Activated CD8-positive, alpha-beta memory T cell treated with anti-CD3 and anti-CD28 coated beads for 4 hours (primary cell): ENCODE results near the gene TGFB2.
"Not testable (repeated sequence)": the region's sequence is repeated elsewhere in the genome, so short reads cannot be mapped to it uniquely, and the experiment has no call there.

Source experiments
- DNase-seq, 2 donors: peaks; one replicate each; pipeline ENCODE4 v3.0.0-alpha.2; 2020; ENCODE audit warnings: low read depth in 2 of 2

TGFB2 gene

DNA sequence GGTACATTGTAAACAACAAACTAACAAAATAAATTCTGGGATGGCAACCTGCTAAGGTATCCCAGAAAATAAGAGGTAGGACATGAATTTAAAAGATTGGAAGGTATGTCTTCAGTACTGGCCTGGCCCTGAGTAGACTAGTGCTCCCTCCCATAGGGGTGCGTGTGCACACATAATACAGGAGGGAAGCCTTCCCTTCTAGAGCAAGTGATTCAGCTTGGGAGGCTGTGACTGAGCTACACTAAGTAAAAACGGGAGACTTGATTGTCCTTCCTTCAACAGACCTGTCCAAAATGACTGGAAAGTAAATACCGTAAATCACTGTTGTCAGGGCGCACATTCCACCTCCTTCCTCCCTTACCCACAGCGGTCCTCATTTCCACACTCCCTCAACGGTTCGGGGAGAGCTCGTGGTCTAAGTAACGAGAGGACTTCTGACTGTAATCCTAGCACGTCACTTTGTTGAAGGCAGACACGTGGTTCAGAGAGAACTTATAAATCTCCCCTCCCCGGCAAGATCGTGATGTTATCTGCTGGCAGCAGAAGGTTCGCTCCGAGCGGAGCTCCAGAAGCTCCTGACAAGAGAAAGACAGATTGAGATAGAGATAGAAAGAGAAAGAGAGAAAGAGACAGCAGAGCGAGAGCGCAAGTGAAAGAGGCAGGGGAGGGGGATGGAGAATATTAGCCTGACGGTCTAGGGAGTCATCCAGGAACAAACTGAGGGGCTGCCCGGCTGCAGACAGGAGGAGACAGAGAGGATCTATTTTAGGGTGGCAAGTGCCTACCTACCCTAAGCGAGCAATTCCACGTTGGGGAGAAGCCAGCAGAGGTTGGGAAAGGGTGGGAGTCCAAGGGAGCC lies at the start of gene TGFB2:
Gene TGFB2, plus strand, starts transcription at position 523 of the 859 bp plus-strand sequence. CDS start 1,366 bp downstream, outside the sequence.
- DNase-seq = no peak

DNA sequence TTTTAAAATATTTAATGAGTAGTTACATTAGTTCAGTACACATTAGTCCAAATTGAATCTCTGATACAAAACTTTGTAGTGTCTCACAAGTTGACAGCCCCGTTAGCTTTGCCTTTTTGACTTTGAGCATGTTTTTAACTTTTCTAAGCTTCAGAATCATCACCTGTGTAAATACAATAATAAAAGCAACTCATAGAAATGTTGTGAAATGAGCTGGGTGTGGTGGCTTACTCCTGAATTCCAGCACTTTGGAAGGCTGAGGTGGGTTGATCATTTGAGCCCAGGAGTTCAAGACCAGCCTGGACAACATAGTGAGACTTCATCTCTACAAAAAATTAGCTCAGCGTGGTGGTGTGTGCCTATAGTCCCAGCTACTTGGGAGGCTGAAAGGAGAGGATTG lies 49.0 kb upstream of the TGFB2 start:
- no peak for DNase-seq

DNA sequence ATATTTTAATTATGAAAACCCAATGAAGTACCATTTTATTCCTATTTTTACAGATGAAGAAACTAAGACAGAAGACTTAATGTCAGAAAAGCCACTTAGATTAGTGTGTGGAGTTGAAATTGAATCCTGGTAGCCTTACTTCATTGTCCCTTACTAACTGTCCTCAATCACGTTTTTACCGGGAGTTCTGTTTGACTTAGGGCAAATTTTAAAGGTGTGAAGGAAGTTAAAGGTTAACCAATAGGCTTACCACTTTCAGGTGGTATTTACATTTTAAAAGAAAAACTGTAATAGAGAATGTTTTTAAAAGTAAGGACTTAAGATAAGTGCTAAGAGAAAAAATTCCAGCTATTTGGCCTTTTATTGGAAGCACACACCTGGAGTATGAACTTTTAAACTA lies 47.7 kb upstream of the TGFB2 start:
- no peak for DNase-seq

DNA sequence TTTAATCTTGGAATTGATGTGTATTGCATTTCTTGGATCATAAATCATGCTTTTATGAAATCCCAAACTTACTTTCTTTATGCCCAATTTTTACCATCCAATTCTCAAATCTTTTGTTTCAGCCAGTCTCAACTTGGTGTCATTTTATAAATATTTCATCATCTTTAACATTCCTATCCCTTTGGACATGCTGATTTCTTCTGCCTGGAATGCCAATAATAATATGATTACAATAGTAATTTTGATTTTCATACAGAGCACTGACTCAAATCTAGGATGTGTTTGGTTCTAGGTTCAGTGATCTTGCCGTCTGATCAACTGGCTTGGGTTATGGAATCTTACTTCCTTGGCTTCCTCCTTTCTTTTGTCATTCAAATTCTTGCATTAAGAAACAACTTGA lies 47.3 kb upstream of the TGFB2 start:
- DNase-seq = no peak

DNA sequence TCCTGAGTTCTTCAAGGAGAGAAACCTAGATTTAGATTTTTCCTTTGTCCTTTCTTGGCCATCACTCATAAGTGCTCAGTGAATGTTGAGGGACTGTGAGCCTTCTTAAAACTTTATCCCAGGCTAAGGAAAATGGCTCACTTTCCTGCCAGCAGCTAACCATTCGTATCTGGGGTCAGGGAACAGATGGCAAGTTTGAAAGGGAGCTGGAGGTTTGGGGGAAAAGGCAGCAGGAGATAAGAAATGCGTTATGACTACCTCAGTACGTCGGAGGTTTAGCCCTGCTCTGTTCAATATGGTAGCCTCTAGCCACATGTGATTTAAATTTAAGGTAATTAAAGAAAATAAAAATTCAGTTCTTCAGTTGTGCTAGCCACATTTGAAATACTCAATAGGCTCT lies 46.7 kb upstream of the TGFB2 start:
- DNase-seq = no peak

DNA sequence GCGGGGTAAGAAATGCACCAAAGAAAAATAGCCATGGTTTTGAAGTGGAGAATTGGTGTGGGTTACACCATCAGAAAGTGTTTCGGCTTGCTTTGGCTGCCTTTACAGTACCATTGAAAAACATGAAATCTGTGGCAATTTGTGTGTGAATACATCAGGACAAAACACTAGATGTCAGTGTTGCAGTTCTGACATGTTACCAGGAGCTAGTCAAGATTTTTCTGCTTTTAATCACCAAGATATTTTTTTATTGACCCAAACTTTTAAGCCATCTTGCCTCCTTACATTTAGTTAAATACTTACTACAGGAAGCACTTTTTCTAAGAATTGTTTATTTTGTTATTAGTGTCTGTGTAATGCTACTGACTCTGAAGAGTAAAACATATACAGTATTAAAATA lies 45.7 kb upstream of the TGFB2 start:
- no peak for DNase-seq

DNA sequence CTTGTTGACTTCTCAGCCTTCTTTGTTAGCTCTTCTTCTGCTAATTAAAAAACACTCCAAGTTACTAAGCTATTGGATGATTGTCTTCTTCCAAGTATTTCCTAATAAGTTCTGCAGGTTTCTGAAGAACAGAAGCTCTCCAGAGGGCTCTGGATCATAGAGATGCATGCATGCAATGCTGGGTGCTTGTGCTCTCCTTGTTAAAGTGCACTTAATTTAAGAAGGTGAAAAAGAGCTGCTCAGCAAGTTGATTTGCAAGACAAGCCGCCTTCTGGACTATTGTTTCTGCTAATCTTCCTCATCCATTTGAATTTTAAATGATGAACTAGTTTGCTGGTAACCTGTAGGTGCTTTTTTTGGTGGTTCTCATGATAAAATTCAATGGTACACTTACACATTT lies 43.9 kb upstream of the TGFB2 start:
- no peak for DNase-seq

DNA sequence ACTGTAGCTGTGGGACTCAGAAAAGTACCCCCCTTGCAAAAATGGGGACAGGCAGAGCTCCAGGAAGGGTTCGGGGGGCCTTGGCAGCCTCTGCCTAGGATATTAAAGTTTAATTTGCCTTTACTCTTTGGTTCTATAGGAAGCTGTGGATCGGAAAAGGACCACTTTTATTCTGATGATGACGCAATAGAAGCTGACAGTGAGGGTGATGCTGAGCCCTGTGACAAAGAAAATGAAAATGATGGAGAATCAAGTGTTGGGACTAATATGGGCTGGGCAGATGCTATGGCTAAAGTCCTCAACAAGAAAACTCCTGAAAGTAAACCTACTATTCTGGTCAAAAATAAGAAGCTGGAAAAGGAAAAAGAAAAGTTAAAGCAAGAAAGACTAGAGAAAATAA lies 43.0 kb upstream of the TGFB2 start:
- no peak for DNase-seq

DNA sequence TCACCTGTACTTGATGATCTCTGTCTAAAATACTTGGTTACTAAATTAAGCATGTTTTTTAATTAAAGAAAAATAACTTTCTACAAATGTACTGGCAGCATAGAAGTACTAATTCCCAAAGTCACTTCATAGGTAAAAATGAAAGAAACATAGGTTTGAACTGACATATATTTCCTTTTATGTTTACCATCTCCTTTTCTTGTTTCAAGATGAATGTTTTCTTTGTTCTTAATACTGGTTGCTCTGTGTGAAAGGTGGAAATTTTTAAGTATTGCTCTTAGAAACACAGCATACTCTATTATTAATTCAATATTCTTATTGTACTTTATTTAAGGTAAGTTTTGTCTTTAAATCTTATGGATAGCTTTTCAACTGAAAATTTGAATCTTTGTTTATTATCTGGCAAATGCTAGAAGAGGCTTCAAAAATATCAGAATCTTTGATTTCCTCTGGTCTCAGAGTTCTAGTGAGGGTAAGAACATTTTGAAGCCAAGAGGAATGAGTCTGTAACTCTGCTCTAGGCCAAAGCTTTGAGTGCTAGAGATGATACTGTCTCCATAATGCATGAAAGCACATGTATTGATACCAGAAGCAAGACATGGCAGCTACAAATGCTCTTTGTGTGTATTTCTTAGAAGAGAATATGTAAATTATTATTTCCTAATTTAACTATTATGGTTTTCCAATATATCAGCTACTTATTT lies 41.8 kb upstream of the TGFB2 start:
- no peak for DNase-seq

DNA sequence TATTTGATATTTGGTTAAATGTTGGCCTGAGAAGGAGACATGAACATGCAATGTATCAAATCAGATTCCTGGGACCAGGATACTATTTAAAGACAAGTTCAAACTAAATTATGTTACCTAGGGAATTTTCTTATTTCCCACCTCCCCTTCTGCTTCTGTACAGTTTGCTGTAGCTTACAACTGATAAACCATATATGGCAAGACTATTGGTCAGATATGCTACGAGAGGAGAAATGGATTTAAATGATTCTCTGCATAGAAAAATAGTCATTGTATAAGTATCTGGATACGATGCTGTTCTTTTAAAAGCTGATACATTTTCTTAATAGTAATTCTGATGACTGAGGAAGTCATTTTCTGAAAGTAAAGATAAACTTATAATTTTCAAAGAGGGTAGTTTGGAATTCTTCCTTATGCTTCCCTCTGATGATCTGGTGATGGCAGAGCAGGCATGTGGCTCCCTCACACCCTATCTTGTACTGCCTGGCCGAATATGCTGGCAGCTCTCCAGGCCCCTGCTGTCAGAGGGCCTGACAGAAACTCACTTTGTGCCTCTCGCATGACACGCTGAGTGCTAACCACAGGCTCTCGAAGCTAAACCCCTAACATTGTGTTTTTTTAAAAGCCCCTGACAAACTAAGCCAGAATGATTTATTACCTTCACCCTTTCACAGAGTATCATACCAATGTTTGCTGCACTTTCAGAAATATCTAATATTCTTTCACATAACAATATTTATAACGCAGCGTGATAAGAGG lies 40.7 kb upstream of the TGFB2 start:
- no peak for DNase-seq

DNA sequence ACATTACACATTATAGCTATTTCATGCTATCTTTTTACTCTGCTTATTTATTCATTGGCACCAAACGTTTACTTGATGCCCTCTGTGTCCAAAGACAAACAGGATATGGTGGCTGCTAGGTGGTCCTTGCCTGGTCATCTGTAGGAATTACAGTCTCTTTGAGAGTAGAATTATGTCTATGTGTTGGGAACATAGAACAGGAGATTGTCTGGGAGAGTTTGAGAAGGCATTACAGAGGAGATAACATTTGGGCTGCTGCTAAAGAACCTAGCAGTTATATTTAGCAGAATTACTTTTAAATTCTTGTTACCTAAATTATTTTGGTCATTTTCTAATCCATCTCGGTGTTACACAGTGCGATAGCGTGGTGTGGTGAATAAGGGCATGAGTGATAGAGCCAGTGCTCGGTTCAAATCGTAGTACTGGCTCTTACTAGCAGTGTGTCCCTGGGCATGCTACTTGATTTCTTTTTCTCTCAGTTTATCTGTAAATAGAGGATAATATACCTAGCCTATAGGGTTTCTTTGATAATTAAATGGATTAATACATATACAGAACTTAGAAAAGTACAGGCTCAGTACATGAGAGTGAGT lies 39.6 kb upstream of the TGFB2 start:
- no peak for DNase-seq

DNA sequence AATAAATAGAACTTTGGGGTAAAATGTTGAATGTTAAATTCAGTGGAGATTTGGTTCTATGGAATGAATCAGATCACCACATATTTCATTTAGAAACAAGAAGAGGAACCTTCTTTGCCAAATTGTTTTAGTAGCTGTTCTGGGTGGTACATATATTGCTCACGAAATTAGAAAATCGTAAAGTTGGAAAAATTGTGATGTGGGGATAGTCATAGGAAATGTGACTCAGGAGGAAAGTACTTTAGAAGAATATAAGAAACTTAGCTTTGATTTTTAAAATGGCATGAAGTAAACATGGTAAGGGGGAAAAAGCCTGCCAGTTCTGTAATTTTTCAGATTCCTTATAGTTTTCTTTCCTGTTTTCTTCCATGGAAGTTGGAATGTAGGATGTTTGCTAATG lies 32.6 kb upstream of the TGFB2 start:
- DNase-seq = no peak

DNA sequence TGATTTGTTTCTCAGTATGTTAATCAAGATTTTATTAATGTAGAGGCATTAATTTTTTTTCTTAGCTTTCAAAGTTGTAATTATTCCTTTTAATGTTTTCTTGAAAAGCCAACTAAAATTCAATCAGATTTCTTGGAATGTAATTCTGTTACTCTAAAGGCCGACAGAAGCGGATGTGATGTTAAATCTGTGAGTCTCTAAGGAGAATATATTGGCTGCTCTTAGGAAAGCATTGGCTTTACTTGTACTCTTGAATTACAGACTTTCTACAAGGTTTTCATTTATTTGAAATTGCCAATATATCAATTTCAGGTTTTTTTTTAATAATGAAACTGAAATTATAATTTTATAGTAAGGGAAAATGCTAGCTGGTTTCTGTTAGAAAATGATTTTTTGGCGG lies 30.8 kb upstream of the TGFB2 start:
- DNase-seq = no peak

DNA sequence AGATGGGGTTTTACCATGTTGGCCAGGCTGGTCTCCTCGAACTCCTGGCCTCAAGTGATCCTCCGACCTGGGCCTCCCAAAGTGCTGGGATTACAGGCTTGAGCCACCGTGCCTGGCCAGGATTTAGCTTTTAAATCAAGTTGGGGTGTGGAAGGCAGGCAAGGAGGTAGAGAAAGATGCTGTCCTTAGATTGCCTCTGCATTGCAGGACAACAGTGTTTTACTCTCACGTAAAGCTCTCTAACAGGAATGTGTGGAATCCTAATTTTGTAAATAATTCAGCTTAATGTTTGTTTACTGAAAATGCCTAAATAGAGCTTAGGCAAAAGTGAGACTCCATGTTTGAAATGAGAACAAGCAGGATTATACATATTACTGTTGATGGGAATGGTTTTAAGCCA lies 29.5 kb upstream of the TGFB2 start:
- no peak for DNase-seq

DNA sequence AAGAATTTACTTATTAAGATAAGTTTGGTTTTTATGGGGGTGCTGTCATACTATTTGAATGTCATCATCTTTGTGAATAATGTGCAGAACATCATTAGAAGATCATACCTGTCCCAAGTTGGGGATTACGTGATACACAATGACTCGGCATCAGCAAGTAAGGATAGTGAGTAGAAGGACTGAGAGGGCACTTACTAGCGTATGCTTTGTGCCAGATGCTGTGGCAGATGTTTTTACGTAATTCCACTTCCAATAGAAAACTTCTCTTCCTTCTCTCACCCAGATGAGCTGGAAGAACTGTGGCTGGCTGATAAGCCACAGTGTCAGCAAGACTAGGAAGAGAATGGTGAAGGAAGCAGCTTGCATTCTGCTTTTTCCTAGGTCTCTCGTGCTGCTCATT lies 28.1 kb upstream of the TGFB2 start:
- no peak for DNase-seq

DNA sequence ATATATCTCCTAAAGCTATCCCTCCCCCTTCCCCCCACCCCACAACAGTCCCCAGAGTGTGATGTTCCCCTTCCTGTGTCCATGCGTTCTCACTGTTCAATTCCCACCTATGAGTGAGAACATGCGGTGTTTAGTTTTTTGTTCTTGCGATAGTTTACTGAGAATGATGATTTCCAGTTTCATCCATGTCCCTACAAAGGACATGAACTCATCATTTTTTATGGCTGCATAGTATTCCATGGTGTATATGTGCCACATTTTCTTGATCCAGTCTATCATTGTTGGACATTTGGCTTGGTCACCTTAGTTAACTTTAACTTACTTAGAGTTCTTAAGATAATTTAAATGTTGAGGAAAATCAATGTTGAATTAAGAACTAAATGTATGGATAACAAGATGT lies 25.0 kb upstream of the TGFB2 start:
- not testable (repeated sequence) for DNase-seq

DNA sequence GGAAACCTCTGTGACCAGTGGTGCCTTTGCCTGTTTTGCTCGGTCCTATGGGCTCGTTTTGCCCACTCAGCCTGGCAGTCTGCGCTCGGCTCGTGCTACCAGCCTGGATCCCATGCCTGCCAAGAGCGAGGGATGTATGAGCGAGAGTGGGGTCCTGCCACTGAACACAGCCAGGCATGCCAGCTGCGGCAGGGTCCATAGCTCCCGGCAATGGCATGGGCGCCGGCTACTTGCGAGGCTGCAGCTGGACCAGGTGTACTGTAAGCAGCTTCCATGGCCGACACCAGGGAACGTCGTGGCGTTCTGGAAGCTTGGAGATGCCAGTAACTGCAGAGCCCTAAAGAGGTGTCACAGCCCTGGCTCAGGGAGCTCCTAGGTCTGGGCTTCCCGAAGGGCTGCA lies 22.4 kb upstream of the TGFB2 start:
- no peak for DNase-seq

DNA sequence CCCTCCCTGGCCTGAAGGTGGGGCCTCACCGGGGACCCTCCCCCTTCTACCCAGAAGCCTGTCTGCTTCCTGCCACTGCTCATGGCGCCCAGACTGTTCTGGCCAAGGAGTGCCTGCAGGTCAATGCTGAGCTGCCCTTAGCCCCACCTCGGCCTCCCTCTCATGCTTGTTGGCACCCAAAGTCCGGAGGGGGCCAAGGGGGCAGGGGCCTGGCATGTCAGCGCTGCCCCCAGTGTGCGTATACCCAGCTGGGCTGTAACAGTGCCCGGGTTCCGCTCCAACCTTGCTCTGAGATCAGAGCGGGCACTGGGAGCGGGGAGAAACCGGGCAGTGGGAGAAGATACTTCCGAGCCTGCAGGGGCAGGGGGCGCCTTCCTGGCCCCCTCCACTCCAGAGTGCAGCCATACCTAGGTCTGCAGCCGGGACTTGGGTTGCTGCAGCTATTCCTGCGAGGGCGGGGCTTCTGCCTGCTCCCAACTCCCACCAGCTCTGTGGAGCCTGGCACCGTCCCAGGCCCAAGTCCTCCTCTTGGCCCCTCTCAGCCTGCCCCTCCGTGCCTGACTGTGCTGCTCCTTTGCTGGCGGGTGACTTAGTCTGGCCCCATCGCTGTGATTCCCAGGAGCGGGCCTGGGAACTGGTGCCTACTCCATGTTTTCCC lies 21.4 kb upstream of the TGFB2 start:
- no peak for DNase-seq

DNA sequence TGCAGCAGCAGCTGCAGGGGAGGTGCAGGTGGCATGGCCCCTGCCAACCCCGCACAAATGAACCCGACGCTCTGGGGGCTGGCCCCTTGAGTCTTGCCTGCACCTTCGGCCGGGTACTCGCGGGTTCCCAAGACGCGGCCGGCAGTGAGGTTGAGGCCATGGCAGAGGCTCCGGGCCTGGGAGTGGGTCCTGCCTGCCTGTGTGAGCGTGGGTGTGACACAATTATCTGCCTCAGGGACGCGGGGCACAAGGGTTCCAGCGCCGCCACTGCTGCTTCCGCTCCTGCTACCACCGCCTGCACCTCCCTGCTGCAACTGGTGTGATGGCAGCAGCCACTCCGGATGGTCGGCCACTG lies 20.9 kb upstream of the TGFB2 start:
- DNase-seq = no peak

DNA sequence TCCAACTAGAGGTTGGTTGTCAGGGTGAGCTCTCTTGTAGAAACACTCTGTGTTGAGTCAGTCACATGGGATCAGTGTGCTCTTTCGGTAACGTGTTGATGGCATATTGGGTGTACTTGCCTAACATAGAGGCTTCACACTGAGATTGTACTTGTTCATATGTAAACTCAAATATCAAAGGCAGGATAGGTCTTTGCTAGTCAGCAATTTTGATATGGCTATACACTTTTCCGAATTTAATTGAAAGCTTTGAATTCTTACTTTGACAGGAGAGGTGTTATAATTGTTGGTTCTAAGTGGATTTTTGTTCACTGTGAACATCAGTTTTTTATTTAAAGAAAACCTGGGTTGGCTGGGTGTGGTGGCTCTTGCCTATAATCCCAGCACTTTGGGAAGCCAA lies 16.4 kb upstream of the TGFB2 start:
- no peak for DNase-seq

DNA sequence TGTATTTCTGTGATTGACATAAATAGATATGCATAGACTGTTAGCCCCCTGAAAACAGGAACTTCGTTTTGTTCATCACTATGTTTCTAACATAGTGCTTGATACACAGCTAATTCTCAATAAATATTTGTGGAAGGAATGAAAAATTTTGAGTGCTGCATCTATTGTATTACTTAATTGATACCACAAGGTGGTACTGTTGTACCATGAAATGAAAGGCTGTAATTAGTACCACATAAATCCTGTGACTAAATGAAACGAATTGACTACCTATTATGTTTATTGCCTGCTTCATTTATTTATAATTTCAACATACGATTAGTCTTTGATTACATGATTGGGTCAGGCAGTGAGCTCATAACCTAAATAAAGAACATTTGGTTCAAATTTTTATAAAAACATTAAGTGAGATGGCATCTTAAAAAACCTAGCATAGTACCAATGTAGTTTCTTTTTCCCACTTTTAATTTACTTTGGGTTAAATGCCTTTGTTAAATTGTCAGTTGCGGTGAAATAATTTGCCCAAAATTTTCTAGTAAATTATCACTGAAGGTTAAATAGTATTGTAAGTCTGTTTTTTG lies 15.0 kb upstream of the TGFB2 start:
- no peak for DNase-seq
